Cerebellar cortex (tissue), 1 donor: ENCODE data around the gene AQP2.
A peak's percentile ranks its signal among the peaks of the same experiment; 100 is the strongest.
"Not testable (repeated sequence)": the region's sequence is repeated elsewhere in the genome, so short reads cannot be mapped to it uniquely, and the experiment has no call there.

Experiments
- DNase-seq: peaks from one replicate; pipeline ENCODE4 v3.0.0-alpha.2; 2015; ENCODE audit warnings: low spot score

The AQP2 gene

DNA sequence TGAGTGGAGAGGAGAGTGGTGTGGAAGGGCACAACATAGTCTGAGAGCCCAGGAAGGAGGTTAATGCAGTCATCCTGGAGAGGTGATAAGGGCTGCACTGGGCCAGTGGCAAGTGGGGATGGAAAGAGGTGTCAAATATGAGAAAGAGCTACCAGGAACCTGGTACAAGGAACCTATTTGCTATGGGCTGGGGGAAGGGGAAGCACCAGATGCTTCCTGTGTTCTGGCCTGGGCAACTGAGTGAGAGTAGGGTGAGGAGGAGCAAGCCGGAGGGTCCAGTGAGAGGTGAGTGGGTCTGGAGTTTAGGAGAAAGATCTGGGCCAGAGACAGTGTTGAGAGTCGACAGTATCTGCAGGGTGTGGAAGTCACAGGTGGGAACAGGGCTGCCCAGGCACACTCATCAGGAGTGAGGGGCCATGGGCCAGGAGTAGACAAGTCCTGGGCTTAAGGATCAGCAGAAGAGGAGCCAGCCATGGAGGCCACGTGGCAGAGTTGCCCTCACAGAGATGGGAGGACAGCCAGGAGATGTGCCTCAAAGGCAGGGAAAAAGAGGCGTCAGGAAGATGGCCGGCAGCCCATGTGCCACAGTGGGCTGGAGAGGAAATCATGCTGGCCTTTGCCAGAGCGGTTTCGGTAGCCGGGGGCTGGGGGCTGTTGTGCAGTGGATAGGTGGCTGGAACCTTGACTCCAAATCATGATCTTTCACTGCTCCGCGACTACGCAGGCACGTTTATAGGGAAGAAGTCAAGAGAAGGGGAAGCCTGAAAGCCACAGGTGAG is 19.3 kb downstream of the AQP2 start:
- no peak for DNase-seq

DNA sequence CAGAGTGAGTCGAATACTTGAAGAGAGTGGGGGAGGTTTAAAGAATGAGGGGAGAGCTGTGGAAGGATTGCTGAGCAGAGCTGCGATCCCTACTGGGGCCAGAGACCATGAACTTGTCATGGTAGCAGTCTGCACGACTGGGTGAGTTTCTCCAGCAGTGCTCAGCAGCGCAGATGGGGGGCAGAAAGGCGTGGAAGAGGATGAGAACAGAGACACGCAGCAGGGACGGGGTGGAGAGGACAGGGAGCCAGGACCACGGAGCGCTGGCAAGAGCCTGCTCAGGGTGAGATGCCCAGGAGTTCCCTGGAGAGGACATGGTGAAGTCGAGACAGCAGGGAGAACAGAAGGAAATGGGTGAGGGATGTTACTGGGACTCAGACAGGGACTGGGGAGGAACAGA is 20.1 kb downstream of the AQP2 start:
- DNase-seq, result no peak

DNA sequence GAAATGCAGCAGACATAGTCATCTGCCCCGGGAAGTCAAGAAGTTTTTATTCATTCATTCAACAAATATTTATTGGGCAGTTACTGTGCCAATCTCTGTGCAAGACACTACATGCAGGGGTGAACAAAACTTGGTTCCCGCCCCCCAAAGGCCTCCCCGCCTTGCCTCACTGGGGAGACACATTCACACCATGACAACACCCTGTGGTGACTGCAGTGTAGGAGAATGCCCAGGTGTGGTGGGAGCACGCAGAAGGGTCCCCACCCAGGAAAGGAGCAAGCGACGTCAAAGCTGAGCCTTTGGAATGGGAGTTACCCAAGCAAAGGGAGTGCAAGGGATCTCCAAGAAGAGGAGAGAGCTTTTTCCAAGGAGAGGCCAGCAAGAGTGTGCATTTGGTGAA is 20.6 kb downstream of the AQP2 start:
- no peak for DNase-seq

DNA sequence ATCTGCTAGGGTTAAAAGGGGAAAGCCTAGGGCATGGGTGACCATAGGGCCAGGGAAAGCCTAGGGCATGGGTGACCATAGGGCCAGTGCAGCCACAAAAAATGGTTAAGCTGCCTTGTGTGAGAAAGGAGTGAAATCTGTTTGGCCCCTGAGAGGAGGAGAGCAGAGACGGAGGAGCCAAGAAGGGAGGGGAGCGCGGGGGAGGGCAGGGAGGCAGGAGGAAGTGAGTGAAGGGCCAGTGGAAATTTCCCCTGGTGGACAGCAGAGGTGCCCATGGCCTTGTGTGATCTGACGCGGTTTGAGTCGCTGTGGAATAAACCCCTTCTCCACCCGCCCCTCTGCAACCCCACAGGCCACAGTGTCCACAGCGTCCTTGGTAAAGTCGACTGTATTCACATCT is 21.6 kb downstream of the AQP2 start:
- no peak for DNase-seq

DNA sequence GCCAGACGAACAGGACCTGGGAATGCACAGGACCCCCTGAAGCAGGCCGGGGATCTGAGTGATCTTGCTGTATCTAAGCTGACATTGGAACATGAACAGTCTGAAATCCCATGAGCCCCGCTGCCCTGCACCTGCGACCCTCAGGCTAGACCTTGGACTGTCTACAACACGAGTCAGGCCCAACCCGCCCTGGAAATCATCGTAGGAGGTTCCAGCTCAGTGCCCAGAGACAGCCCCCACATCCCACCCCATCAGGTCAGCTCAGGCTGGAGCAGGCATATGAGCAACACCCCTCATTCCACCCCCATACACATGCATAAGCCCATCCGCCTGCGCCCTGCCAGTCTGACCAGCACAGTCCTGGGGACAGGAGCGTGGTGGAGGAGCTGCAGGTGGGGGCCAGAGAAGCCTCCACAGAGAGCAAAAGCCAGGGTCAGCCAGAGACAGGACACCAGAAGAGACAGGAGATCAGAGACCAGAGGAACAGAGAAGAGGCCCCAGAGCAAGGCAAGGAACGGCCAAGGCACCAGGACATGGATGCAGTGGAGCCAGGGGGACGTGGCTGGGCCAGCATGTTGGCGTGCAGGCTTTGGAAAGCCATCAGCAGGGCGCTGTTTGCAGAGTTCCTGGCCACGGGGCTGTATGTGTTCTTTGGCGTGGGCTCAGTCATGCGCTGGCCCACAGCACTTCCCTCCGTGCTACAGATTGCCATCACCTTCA is 22.3 kb downstream of the AQP2 start, which contains the start of gene AQP6:
TSS of gene AQP6 (plus strand) at position 307 of the 720 bp plus-strand sequence. CDS start at position 534, 227 bp downstream.
- no peak for DNase-seq

DNA sequence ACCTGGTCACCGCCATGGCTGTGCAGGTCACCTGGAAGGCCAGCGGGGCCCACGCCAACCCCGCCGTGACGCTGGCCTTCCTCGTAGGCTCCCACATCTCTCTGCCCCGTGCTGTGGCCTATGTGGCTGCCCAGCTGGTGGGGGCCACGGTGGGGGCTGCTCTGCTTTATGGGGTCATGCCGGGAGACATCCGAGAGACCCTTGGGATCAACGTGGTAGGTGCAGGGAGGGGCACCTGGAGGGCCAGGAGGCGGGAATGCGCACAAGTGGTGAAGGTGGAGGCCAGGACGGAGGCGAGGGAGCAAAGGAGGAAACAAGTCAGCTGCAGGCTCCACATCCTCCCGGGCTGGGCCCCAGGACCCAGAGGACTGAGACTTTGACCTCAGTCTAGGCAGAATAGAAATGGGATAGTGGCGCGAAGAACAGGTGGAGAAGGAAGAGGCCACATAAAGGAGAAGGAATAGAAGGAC is 22.9 kb downstream of the AQP2 start:
- DNase-seq, result no peak

DNA sequence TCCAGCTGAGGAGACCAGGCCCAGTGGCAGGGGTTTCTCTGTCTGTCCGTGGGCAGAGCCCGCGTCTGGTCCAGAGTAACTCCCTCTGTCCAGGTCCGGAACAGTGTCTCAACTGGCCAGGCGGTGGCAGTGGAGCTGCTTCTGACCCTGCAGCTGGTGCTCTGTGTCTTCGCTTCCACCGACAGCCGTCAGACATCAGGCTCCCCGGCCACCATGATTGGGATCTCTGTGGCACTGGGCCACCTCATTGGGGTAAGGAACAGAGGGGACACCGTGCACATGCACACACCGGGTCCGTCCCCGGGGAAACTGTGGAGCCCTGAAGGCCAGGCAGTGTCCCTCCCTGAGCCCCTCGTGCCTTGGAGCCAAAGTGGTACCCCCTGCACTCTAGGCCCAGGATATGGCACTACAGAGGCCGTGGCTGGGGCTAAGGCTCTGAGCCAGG is 23.7 kb downstream of the AQP2 start:
- DNase-seq, result peak; percentile 63

DNA sequence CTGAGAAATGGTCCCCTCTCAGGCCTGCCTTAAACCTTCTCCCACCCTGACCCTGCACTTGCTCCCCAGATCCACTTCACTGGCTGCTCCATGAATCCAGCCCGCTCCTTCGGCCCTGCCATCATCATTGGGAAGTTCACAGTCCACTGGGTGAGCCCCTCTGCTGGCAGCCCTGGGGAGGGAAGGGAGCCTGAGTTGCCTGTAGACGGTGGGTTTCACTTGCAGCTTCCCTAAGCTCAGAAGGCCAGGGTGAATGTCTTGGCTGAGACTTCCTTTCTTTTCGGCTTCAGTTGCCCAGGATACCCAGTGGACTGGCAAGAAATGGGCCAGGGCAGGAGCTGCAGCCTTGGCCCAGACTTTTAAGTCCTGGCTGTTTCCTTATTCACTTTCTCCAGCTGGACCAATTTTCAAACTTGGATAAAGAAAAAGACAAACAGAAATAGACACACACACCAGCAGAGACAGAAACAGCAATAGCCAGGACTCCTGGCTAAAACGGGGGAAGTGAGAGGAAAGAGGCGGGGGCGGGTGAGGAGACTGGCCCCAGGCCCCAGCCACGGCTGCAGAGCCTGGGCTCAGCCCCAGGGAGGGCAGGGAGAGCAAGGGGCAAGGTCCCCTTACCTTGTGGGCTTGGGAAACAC is 24.3 kb downstream of the AQP2 start:
- DNase-seq, result peak; percentile 15

DNA sequence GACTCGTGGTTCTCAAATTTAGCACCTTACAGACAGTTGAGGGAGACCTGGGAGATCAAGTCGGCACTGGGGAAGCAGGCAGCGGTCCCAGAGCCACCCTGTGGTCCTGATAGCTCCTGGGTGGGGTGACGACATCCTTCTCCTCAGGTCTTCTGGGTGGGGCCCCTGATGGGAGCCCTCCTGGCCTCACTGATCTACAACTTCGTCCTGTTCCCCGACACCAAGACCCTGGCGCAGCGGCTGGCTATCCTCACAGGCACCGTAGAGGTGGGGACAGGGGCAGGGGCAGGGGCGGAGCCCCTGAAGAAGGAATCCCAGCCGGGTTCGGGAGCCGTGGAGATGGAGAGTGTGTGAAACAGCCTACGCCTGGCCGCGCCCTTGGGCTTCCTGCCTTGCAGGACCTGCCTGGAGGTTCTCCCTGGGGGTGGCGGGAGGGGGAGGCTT is 24.8 kb downstream of the AQP2 start:
- DNase-seq, result no peak

DNA sequence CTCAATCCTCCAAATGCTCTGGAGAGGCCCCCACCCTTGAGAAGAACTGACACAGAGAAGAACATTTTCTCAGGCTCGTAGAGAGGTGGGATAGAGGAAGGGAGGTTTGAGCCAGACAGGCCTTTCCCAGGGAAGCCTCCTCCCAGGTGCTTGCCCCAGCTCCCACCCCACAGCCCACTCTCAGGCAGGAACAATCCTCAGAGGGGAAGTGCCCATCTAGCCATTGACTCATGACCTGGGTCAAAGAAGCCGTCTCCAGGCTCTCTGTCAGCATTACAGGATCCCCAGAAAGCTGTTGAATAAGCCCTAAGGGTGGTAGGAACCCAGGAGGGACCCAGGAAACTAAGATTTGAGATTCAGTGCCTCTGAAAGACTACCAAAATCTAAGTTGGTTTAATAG is 26.0 kb downstream of the AQP2 start:
- no peak for DNase-seq

DNA sequence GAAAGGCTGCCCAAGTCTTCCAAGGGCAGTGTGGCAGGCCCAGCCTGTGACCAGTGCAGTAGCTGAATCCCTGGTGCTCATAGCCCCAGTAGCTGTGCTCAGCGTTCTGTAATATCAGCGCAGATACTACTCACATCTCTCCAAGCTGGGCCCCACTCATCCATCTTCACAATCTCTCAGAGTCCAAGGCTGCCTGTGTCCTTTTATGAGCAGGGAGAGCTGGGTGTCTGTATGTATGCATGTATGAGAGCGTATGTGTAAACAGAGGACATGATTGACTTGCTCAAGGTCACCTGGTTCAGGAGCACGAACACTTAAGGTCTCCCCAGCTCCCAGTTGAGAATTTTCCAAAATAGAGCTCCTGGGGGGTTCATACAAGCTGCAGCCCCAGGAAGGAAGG is 27.6 kb downstream of the AQP2 start:
- DNase-seq, result no peak

DNA sequence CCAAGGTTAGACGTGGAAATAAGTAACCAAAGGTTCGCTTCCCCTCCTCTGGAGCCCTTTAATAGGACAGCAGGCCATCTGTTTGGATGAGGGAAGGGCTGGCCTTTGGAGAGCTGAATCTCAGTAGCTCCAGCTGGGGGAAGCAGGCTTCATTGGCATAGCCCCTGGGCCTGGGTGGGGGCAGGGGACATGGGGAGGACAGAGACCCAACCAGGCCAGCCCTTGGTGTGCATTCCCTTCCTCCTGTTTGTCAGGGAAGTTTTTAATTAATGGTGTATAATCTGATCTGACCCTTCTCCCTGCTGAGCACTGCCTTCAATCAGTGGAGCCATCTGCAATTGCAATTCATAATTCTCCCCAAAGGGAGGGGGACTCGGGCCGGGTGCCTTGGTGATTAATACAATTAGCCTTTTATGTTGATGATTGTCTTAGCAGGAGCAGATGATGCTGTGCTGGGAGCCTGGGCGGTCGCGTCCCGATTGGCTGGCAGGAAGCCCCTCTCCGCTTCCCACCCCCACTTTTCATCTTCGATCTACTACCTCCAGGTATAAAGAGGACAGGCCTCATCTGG is 28.6 kb downstream of the AQP2 start:
- DNase-seq, result peak; percentile 20

DNA sequence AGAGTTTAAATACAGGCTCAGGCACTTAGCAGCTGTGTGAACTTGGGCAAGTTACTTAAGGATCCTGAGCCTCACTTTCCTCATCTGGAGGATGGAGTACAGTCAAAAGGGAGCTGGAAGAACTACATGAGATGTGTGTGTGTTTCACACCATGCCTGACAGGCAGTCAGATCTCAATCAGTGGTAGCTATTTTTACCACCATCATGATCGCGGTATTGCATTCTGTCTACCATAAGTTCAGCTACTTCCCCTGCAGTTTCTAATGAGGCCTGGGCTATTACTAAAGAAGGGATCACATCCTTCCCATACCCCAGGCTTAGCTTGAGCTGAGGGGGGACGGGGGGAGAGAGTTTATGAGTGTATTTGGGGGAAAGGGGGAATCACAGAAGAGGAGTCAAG is 29.3 kb downstream of the AQP2 start:
- no peak for DNase-seq

DNA sequence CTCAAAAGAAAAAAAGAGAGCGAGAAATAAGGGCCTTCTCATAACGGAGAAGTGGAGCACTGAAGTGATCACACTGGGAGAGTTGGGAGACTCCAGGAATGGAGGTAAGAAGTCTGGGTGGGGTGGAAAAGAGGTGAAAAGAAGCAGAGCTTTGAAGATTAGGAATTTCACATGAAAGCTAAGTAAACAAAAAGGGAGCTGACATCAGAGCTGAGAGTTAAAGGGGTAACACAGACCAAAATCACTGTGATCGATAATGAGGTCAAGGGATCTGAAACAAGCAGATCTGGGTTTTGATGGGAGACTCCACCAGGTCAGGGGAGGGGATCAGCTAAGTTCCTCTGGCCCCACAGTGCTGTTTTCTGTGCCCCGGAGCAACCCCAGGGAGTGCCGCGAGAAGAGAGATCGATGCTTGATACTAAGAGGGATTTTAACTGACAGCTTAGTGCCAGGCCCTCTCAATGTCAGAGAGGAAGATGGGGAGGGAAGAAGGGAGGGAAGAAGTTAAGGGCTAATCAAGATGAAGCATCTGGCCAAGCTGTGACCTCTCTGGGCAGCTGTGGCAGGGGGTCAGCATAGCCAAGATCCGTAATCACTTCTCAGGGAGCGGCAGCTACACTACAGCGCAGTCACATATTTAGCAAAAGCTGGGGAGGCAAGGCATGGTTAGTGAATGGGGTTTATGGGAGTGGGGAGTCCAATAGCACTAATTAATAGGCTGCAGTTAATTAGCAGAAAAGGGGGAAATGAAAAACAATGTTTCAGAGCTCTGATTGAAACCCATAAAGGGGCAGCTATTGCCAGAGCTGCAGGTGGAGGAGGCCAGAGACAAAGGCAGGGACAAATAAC is 30.2 kb downstream of the AQP2 start:
- DNase-seq, result no peak

DNA sequence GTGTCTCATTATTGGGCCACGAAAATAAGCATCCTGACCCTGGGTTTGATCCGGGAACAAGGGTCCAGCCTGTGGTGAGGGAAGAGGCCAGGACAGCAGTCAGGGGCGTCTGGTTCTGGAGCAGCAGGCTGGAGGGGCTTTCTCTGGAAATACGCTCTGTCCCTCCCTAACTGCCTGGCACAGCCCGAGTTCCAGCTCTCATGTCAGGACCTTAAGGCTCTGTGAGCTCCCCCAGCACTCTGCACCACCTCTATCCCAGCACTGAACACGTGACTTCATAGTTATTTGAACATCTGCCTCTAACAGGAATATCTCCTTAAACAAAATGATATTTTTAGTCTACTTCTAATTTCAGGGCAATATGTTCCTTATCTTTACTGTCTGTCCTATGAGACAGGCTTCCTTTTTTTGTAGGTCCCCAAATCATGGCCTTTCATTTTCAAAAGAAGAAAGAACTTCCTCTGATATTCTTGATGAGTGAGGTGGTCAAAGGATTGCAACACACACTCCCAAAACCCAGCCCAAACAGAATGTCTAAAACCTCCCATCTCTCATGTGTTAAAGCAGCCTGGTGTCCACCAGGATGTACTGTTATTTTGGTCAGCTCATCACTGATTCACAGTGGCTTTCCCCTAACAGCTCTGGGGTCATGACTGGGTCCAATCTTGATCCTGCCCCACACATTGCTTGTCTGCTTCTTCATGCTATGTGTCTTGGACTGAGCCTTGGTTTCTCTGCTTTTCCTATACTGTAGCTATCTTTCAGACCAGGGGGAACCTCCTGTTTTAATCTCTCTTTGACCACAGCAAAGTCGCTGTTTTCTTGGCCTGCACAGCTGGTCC is 31.9 kb downstream of the AQP2 start:
- DNase-seq, result no peak

DNA sequence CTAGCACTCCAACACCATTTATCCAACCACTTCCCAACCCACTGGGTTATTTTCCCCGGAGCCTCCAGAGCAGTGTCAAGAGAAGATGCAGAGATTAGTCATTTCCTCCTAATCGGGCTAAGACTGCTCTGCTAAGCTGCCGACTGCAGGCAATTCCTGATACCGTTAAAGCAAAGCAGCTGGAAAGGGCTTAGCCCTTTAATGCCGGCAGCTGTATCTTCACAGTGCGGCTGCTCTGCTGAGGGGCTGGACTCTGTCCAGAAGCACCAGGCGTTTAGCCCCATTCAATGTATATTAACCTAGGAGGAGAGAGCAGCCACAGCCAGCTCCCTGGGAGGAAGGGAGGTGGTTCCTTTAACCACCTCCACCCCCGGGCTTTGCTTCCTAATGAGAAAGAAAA is 33.4 kb downstream of the AQP2 start:
- DNase-seq, result peak; percentile 20

DNA sequence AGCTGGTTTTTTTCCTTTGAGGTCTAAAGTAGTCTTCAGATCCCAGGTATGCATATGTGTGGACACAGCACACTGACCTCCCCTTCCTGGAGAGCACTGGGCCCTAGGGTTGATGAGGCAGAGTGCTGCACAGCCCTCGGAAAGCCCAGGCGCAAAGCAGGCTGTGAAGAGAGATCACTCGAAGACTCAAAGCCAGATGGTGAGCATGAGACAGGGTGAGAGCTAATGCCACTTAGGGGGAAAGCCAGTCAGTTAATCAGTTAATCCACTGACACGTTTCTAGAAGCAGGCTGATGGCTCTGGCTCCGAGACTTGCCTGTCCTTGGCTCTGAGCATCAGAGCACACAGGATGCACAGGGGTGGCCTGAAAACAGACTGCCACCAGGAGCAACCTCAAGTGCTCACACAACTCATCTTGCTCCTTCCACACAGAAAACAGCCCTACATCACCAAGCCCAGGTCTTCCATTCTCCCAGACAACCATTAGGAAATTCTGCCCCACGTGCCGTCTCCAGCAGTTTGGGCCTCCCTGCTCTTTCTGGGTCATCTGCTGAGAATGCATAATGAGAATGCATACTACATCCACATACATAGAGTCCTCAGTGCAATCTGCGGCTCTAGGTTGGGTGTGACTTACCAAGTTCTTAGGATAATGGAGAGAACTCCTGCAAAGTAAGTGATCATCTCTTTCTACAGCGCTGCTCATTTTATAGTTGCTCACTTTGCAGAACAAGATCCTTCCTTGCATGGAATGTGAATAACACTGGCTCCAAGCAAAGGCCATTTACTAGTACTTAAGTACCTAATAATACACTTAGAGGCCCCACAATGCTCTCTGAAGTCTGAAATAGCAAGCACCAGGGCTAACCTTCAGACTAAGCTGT is 34.2 kb downstream of the AQP2 start:
- DNase-seq, result peak; percentile 23

DNA sequence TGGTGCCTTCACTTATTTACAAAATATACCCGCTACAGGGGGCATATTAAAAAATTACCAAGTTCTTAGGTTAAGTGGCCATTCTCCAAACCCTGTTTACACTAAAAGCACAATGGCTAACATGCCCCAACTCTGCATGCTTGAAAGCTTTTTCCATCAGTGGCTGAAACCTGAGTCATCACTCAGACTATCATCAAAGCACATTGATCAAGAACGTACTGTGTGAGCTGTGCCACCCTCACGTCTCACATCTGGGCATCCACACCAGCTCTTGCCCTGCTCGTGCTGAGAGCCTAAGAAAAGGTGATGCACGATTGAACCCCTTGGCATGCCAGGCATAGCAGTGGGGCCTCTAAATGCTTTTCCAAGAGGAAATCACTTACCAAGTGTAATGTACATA is 35.4 kb downstream of the AQP2 start:
- DNase-seq, result no peak

DNA sequence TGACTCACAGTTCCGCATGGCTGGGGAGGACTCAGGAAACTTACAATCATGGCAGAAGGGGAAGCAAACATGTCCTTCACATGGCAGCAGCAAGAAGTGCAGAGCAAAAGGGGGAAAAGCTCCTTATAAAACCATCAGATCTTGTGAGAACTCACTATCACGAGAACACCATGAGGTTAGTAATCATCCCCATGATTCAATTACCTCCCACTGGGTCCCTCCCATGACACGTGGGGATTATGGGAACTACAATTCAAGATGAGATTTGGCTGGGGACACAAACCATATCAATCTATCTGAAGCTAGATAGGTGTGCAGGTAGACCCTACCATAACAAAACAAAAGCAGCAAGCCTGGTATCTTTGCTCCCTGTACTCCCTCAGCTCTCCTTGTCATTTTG is 35.9 kb downstream of the AQP2 start:
- not testable (repeated sequence) for DNase-seq
